ENCODE measurements around the gene RRP1B.

DNA sequence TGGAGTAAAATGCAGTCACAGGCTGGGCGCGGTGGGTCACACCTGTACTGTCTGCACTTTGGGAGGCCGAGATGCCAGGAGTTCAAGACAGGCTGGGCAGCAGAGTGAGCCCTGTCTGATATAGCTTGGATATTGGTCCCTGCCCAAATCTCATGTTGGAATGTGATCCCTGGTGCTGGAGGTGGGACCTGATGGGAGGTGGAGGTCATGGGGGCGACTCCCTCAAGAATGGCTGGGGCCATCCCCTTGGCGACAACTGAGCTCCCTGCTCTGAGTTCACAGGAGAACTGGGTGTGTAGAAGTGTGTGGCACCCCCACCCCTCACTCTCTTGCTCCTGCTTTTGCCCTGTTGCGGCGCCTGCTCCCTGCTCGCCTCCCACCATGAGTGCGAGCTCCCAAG, 48.1 kb downstream of the RRP1B start:
- TF ChIP-seq TAF1 (CRISPR knock-in tag; IDR thresholded peaks at IDR 0.05) (no peak), MYC (CRISPR knock-in tag; IDR thresholded peaks at IDR 0.05; ENCODE audit: borderline replicate concordance) (no peak), POGZ (CRISPR knock-in tag; IDR thresholded peaks at IDR 0.05) (no peak), ZNF263 (CRISPR knock-in tag; IDR thresholded peaks at IDR 0.05) (no peak)
